ENCODE data around the gene MCM3AP. TPM values are rescaled to one million over a fixed set of nuclear protein-coding genes. Genes with fewer than 3 reads are reported as not detected.

MCM3AP gene
- 10 to 100 TPM; 58.2 to 79.6 TPM for total RNA-seq

GRCh38 chr21:46285206-46285661, at the start of gene MCM3AP:
MCM3AP (minus strand) TSS chr21:46285611; CDS start chr21:46285286, 325 bp downstream.

GRCh38 chr21:46323710-46324389, 38.4 kb upstream of the MCM3AP start, which contains the start of the genes C21orf58 and PCNT:
C21orf58 (minus strand) TSS chr21:46323870; CDS start chr21:46322738, 1,132 bp downstream.
PCNT (plus strand) TSS chr21:46324156; CDS start chr21:46324229, 73 bp downstream.

GRCh38 chr21:46285761-46286647, 593 bp upstream of the MCM3AP start, which contains the start of gene YBEY:
YBEY (plus strand) TSS chr21:46286342; CDS start chr21:46286914, 572 bp downstream.

GRCh38 chr21:46228345-46229051, 56.9 kb downstream of the MCM3AP start, which contains the start of gene LSS:
LSS (minus strand) TSS chr21:46228774; CDS start chr21:46228745, 29 bp downstream.

Other genes with a start within 250 kb of the MCM3AP start
- 10 to 100 TPM in 1 of 2 donors, 1 to 10 TPM in 1; 5.5 to 11.7 TPM for gene COL6A2, start 187.5 kb downstream of the MCM3AP start, total RNA-seq
- gene FTCD, start 130.0 kb downstream of the MCM3AP start, total RNA-seq = not detected
- 1 to 10 TPM; 3.1 to 6.3 TPM for gene SPATC1L, start 101.2 kb downstream of the MCM3AP start, total RNA-seq
- gene LSS, start 56.8 kb downstream of the MCM3AP start, total RNA-seq = 100 to 1,000 TPM in 1 of 2 donors, 10 to 100 TPM in 1; 86.9 to 307 TPM
- gene YBEY, start 731 bp upstream of the MCM3AP start, total RNA-seq = 10 to 100 TPM in 1 of 2 donors, 1 to 10 TPM in 1; 7.3 to 10.3 TPM
- 1 to 10 TPM; 5.5 to 8.0 TPM for gene C21orf58, start 38.3 kb upstream of the MCM3AP start, total RNA-seq
- gene PCNT, start 38.5 kb upstream of the MCM3AP start, total RNA-seq = 10 to 100 TPM; 15.7 to 16.9 TPM
- 10 to 100 TPM; 23.3 to 23.4 TPM for gene DIP2A, start 173.3 kb upstream of the MCM3AP start, total RNA-seq

Measured in melanocyte of skin (primary cell).